IMR-90 (cell line): ENCODE data around the gene TTLL9. TPM values are rescaled to one million over a fixed set of nuclear protein-coding genes. Genes with fewer than 3 reads are reported as not detected.

Source experiments
- ATAC-seq: fragments of 200-7000 bp; cut with Tn5 transposase; 2 replicates; pipeline ENCODE4 v1.9.1; 2020; ENCODE audit warnings: low read depth, mild to moderate bottlenecking, moderate library complexity
- BruUV-seq: library from RNA; stranded (reverse); fragments of 400-500 nt; replicated peaks from 2 replicates; lab custom pipeline; 2021; lab: Mats Ljungman, UMichigan
- CTCF ChIA-PET: fragments of 300-600 bp; formaldehyde crosslinking; extraction: SDS; loops from one replicate; lab custom pipeline; 2021; ENCODE audit warnings: antibody characterized with exemption; lab: Yijun Ruan, JAX
- POLR2A ChIA-PET: fragments of 300-600 bp; sonication (Branson Sonifier 250); formaldehyde crosslinking; loops from one replicate; lab custom pipeline; 2022; ENCODE audit warnings: antibody characterized with exemption; ENCODE audit not compliant: unreplicated experiment; lab: Charles Lee
- DNase-seq: peaks from one replicate; pipeline ENCODE4 v3.0.0; 2013
- H2AFZ ChIP-seq: replicated peaks from 2 replicates; pipeline ENCODE3; 2013; ENCODE audit warnings: low read length, mild to moderate bottlenecking; ENCODE audit not compliant: poor library complexity
- H2AK5ac ChIP-seq: 2 replicates; pipeline ENCODE4 v1.6.1; 2013; ENCODE audit warnings: low read depth, low read length, inconsistent platforms
- H2AK9ac ChIP-seq: replicated peaks from 2 replicates; pipeline ENCODE3; 2013; ENCODE audit warnings: mild to moderate bottlenecking, low read depth, low read length, moderate library complexity; ENCODE audit not compliant: poor library complexity
- H2BK120ac ChIP-seq: 2 replicates; pipeline ENCODE4 v1.6.1; 2013; ENCODE audit warnings: low read depth, low read length, inconsistent platforms
- H2BK15ac ChIP-seq: 3 replicates; pipeline ENCODE4 v1.6.1; 2013; ENCODE audit warnings: low read depth, low read length, inconsistent platforms
- H2BK20ac ChIP-seq: 2 replicates; pipeline ENCODE4 v1.6.1; 2013; ENCODE audit warnings: low read depth, mild to moderate bottlenecking, inconsistent platforms, low read length, moderate library complexity
- H2BK5ac ChIP-seq: 2 replicates; pipeline ENCODE4 v1.6.1; 2013; ENCODE audit warnings: mild to moderate bottlenecking, low read depth, low read length, inconsistent platforms; ENCODE audit not compliant: poor library complexity, severe bottlenecking
- H3K14ac ChIP-seq: replicated peaks from 2 replicates; pipeline ENCODE4 v1.6.1; 2013; ENCODE audit warnings: low read depth, low read length, inconsistent platforms
- H3K18ac ChIP-seq: 2 replicates; pipeline ENCODE4 v1.6.1; 2013; ENCODE audit warnings: low read depth, low read length, control low read depth
- H3K23ac ChIP-seq: 2 replicates; pipeline ENCODE4 v1.6.1; 2013; ENCODE audit warnings: low read depth, low read length, inconsistent platforms
- H3K27ac ChIP-seq: 2 replicates; pipeline ENCODE4 v1.5.1; 2013; ENCODE audit warnings: mild to moderate bottlenecking, control low read depth, low read length; ENCODE audit not compliant: insufficient read depth
- H3K27me3 ChIP-seq: 2 replicates; pipeline ENCODE4 v1.6.1; 2013; ENCODE audit warnings: low read length; ENCODE audit not compliant: control insufficient read depth, insufficient read depth
- H3K36me3 ChIP-seq: 2 replicates; pipeline ENCODE4 v1.6.1; 2013; ENCODE audit warnings: low read length, mixed read lengths; ENCODE audit not compliant: control insufficient read depth, insufficient read depth
- H3K4ac ChIP-seq: 2 replicates; pipeline ENCODE4 v1.6.1; 2013; ENCODE audit warnings: low read depth, low read length, inconsistent platforms
- H3K4me1 ChIP-seq: 2 replicates; pipeline ENCODE4 v1.6.1; 2013; ENCODE audit warnings: low read length, mixed read lengths; ENCODE audit not compliant: control insufficient read depth, insufficient read depth
- H3K4me2 ChIP-seq: 2 replicates; pipeline ENCODE4 v1.6.1; 2013; ENCODE audit warnings: low read depth, mild to moderate bottlenecking, control low read depth, low read length, moderate library complexity
- H3K4me3 ChIP-seq: 2 replicates; pipeline ENCODE4 v1.5.1; 2013; ENCODE audit warnings: low read depth, mild to moderate bottlenecking, control low read depth, low read length, moderate library complexity; ENCODE audit not compliant: insufficient read depth
- H3K56ac ChIP-seq: 2 replicates; pipeline ENCODE4 v1.6.1; 2013; ENCODE audit warnings: low read length, inconsistent platforms; ENCODE audit not compliant: insufficient read depth; ENCODE audit errors: extremely low read depth
- H3K79me1 ChIP-seq, 2 experiments: 2 replicates each; pipeline ENCODE4 v1.6.1; 2013; ENCODE audit warnings: low read length in 2 of 2, inconsistent platforms in 1 of 2, low read depth in 1 of 2
- H3K9ac ChIP-seq: 2 replicates; pipeline ENCODE4 v1.6.1; 2013; ENCODE audit warnings: low read depth, low read length, control low read depth
- H3K9me1 ChIP-seq: 2 replicates; pipeline ENCODE4 v1.6.1; 2013; ENCODE audit warnings: low read length, inconsistent platforms; ENCODE audit not compliant: insufficient read depth
- H3K9me3 ChIP-seq: 2 replicates; pipeline ENCODE4 v1.6.1; 2013; ENCODE audit warnings: low read length; ENCODE audit not compliant: control insufficient read depth, insufficient read depth
- H4K20me1 ChIP-seq: 2 replicates; pipeline ENCODE4 v1.6.1; 2013; ENCODE audit warnings: low read length, inconsistent platforms; ENCODE audit not compliant: insufficient read depth
- H4K5ac ChIP-seq: 2 replicates; pipeline ENCODE4 v1.6.1; 2013; ENCODE audit warnings: mild to moderate bottlenecking, low read depth, low read length, control low read depth
- H4K8ac ChIP-seq, 2 experiments: 2 replicates each; pipeline ENCODE4 v1.6.1; 2013; ENCODE audit warnings: low read depth in 2 of 2, low read length in 2 of 2, control low read depth in 1 of 2, inconsistent platforms in 1 of 2
- H4K91ac ChIP-seq: 2 replicates; pipeline ENCODE4 v1.6.1; 2013; ENCODE audit warnings: low read depth, low read length, inconsistent platforms; ENCODE audit not compliant: insufficient read depth
- BHLHE40 ChIP-seq: fragments of 150-350 bp; IDR thresholded peaks from 2 replicates; pipeline ENCODE4 v1.6.1; 2016; ENCODE audit warnings: mild to moderate bottlenecking, low read depth, low read length
- NFE2L2 ChIP-seq: fragments of 150-350 bp; IDR thresholded peaks from 2 replicates; pipeline ENCODE4 v1.6.1; 2016; ENCODE audit warnings: low read depth, mild to moderate bottlenecking, low read length
- SMC3 ChIP-seq: fragments of 150-350 bp; IDR thresholded peaks from 2 replicates; pipeline ENCODE4 v1.6.1; 2016; ENCODE audit warnings: low read depth, mild to moderate bottlenecking, antibody characterized with exemption, low read length, moderate library complexity
- WGBS, 2 experiments: methylation state at CpG; one replicate each; pipeline versions ENCODE4 v1.1.5 to v1.1.7; 2013; ENCODE audit warnings: missing lambda C conversion rate in 2 of 2; ENCODE audit not compliant: insufficient read length in 1 of 2; ENCODE audit errors: extremely low coverage in 2 of 2; 5-methylcytosine and 5-hydroxymethylcytosine counted together
- dilution Hi-C: fragments of 300-500 bp; cut with HindIII; formaldehyde crosslinking; loops from one replicate; pipeline ENCODE4 v1.14.3; 2018; ENCODE audit warnings: low sequenced_read_pairs; ENCODE audit not compliant: unreplicated experiment
- in situ Hi-C: fragments of 300-500 bp; cut with MboI; formaldehyde crosslinking; loops from 3 replicates; pipeline ENCODE4 v1.14.3; 2019; ENCODE audit warnings: low sequenced_read_pairs, inconsistent platforms, mixed read lengths
- intact Hi-C: fragments of 100-400 bp; cut with micrococcal nuclease; formaldehyde crosslinking; loops from 2 replicates; pipeline ENCODE4 v1.10.0; 2022
- polyA plus RNA-seq, 3 experiments: library from polyadenylated mRNA; depleted of rRNA; stranded (reverse); fragments of >200 nt; gene quantifications; 2 replicates each; pipeline ENCODE4 v1.2.3, GENCODE V29; 2012; ENCODE audit warnings: low replicate concordance in 1 of 3
- total RNA-seq: library from RNA; depleted of rRNA; stranded (reverse); fragments of >200 nt; gene quantifications from 2 replicates; pipeline ENCODE4 v1.2.3, GENCODE V29; 2012
- TF ChIP-seq, protein P1 (sequence below): conservative IDR thresholded peaks from 2 replicates; pipeline ENCODE4 v1.5.1; 2012; ENCODE audit warnings: mild to moderate bottlenecking, low read depth, low read length, improper control_type of control experiment
- TF ChIP-seq, protein P2 (sequence below): fragments of 150-350 bp; IDR thresholded peaks from 2 replicates; pipeline ENCODE4 v1.6.1; 2016; ENCODE audit warnings: low read depth, mild to moderate bottlenecking, low read length, moderate library complexity, borderline replicate concordance

Gene TTLL9
- total and polyA plus RNA-seq, 2 of the 4 experiments (the other 2 are of a cell fraction) = not detected

DNA sequence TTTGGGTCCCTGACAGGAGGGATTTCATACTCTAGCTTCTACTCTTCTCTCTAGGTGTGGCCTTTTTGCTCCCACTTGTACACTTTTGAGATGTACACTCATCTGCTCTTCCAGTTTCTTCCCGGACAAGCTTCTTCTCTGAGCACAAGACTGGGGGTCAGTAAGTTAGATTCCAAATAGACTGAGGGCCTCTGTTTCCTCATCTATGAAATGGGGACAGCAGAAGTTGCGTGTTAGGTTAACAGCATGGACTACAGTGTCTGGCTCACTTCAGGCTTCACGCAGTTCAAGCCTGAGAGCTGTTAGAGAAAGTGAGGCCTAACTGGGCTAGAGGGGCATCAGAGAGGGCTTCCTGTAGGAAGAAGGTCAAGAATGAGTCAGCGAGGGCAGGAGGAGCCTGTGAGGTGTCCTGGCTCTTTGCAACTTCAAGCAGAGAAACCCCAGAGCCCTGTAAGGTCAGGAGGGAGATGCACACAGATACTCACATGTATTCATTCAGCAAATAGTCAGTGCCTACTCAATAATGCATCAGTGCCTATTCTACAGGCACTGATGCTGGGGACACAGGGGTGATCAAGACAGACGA is 118.1 kb downstream of the TTLL9 start:
- no peak for ATAC-seq
- Histone ChIP-seq H2AFZ (no peak overlapping the region), H3K4me1 (no peaks in the 10 kb centered on the region), H3K79me1 (no peaks in the 10 kb centered on the region), H3K9ac (no peak overlapping the region), H3K14ac (no peak overlapping the region), H3K4ac (no peak overlapping the region), H2AK5ac (no peak overlapping the region), H3K56ac (no peak overlapping the region), H3K18ac (no peak overlapping the region), H3K9me3 (no peaks in the 10 kb centered on the region), H2BK5ac (no peak overlapping the region), H4K91ac (no peak overlapping the region), H3K4me2 (no peak overlapping the region), H2BK20ac (no peak overlapping the region), H4K5ac (no peak overlapping the region), H3K4me3 (no peak overlapping the region), H3K23ac (no peak overlapping the region), H3K9me1 (no peaks in the 10 kb centered on the region; the same call in 1 of the 2 replicates), H2BK120ac (no peak overlapping the region), H4K8ac (no peak overlapping the region), H3K27me3 (peaks cover 38% of the 10 kb centered on the region), H3K27ac (no peak overlapping the region), H2BK15ac (no peak overlapping the region), H3K36me3 (no peaks in the 10 kb centered on the region), H4K20me1 (no peaks in the 10 kb centered on the region), H2AK9ac (no peak overlapping the region)
- no CpG with 5 or more reads among the region's 5 CpGs for WGBS, 2 experiments
- BruUV-seq = no TSS peak
- POLR2A ChIA-PET = no interaction called here
- CTCF ChIA-PET = no interaction called here
- intact Hi-C loops (no loop called here), in situ Hi-C loops (no loop called here), dilution Hi-C loops (no loop called here)
- TF ChIP-seq SMC3 = no peak
- TF ChIP-seq, protein P1, sequence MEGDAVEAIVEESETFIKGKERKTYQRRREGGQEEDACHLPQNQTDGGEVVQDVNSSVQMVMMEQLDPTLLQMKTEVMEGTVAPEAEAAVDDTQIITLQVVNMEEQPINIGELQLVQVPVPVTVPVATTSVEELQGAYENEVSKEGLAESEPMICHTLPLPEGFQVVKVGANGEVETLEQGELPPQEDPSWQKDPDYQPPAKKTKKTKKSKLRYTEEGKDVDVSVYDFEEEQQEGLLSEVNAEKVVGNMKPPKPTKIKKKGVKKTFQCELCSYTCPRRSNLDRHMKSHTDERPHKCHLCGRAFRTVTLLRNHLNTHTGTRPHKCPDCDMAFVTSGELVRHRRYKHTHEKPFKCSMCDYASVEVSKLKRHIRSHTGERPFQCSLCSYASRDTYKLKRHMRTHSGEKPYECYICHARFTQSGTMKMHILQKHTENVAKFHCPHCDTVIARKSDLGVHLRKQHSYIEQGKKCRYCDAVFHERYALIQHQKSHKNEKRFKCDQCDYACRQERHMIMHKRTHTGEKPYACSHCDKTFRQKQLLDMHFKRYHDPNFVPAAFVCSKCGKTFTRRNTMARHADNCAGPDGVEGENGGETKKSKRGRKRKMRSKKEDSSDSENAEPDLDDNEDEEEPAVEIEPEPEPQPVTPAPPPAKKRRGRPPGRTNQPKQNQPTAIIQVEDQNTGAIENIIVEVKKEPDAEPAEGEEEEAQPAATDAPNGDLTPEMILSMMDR = no peak
- no peak for TF ChIP-seq NFE2L2
- TF ChIP-seq BHLHE40 = no peak
- TF ChIP-seq, protein P2, sequence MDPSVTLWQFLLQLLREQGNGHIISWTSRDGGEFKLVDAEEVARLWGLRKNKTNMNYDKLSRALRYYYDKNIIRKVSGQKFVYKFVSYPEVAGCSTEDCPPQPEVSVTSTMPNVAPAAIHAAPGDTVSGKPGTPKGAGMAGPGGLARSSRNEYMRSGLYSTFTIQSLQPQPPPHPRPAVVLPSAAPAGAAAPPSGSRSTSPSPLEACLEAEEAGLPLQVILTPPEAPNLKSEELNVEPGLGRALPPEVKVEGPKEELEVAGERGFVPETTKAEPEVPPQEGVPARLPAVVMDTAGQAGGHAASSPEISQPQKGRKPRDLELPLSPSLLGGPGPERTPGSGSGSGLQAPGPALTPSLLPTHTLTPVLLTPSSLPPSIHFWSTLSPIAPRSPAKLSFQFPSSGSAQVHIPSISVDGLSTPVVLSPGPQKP = no peak
- DNase-seq = no peak
